Right lobe of liver (tissue), 6 donors: Measurements from ENCODE around the gene USH1C. TPM values are rescaled to one million over a fixed set of nuclear protein-coding genes. Genes with fewer than 3 reads are reported as not detected.

Source experiments
- ATAC-seq, 4 donors: fragments of 200-7000 bp; cut with Tn5 transposase; one replicate each; pipeline ENCODE4 v1.9.1; 2020; ENCODE audit warnings: mild to moderate bottlenecking in 4 of 4, moderate library complexity in 4 of 4
- DNase-seq, 3 donors: peaks; one replicate each; pipeline ENCODE4 v3.0.0-alpha.2; 2020
- H3K27ac ChIP-seq, 3 donors: fragments of 200-600 bp; one replicate each; pipeline ENCODE4 v1.8.0; 2022
- H3K27me3 ChIP-seq, 2 donors: fragments of 200-600 bp; one replicate each; pipeline ENCODE4 v1.8.0; 2022
- H3K36me3 ChIP-seq, 4 donors: fragments of 200-600 bp; sonication (generic) in 1 of 4; one replicate each; pipeline versions ENCODE4 v1.5.1 to v1.8.0; 2017 to 2022; ENCODE audit warnings: control low read depth in 1 of 4
- H3K4me1 ChIP-seq, 4 donors: fragments of 200-600 bp; sonication (generic) in 1 of 4; one replicate each; pipeline versions ENCODE4 v1.5.1 to v1.8.0; 2017 to 2022; ENCODE audit warnings: control low read depth in 1 of 4
- H3K4me3 ChIP-seq, 3 donors: fragments of 200-600 bp; one replicate each; pipeline ENCODE4 v1.8.0; 2022
- H3K9me3 ChIP-seq, 4 donors: fragments of 200-600 bp; sonication (generic) in 1 of 4; one replicate each; pipeline versions ENCODE4 v1.5.1 to v1.8.0; 2017 to 2022; ENCODE audit warnings: control low read depth in 1 of 4
- POLR2A ChIP-seq: fragments of 450-650 bp; IDR thresholded peaks from one replicate; pipeline ENCODE4 v1.6.1; 2017; ENCODE audit warnings: antibody characterized with exemption, mild to moderate bottlenecking
- WGBS: methylation state at CpG from one replicate; pipeline ENCODE4 v1.1.6; 2018; ENCODE audit warnings: low coverage, low lambda C conversion rate; ENCODE audit not compliant: insufficient coverage; ENCODE audit errors: missing lambda C conversion rate; 5-methylcytosine and 5-hydroxymethylcytosine counted together
- intact Hi-C, 2 donors: fragments of 100-400 bp; cut with DNase I; formaldehyde crosslinking; loops; one replicate each; pipeline versions ENCODE4 v1.11.2 to v1.14.1; 2022
- total RNA-seq, 6 experiments: library from RNA; depleted of rRNA in 2 of 6; stranded (reverse); fragments of >200 nt in 2 of 6; fragmentation: NEBNext Ultra II Directional in 3 of 6; extraction: Animal tissue kit (Norgen Biotek cat#: 25700) in 3 of 6; gene quantifications; one replicate each; pipeline versions ENCODE4 v1.1.0 to v1.2.4, GENCODE V29; 2016 to 2023
- TF ChIP-seq, protein P1 (sequence below), 4 donors: fragments of 200-600 bp in 3 of 4; fragments of 450-650 bp in 1 of 4; IDR thresholded peaks; one replicate each; pipeline versions ENCODE4 v1.5.1 to v1.8.0; 2016 to 2022; ENCODE audit warnings: antibody characterized with exemption in 4 of 4, mild to moderate bottlenecking in 2 of 4
- donor health status: DM: no; HTN: yes; CAD: no.
- donor health status: DM: no; HTN: no; CAD: no.
- donor health status: DM: no; HTN: no; CAD: no.
- donor health status: DM: no; HTN: yes; CAD: no.
- donor health status: DM: no; HTN: yes; CAD: no.

Gene USH1C
- total RNA-seq, 6 experiments from 2014 or later, result 0.15 to 1.2 (median 0.58) TPM

GRCh38 chr11:17527628-17527995 is 16.6 kb downstream of the USH1C start:
- 42% methylated on average over 2 of the region's 3 CpGs for WGBS

GRCh38 chr11:17526931-17527627 is 17.1 kb downstream of the USH1C start:
- 48% methylated on average over 5 of the region's 20 CpGs for WGBS
- no peak for ATAC-seq
- DNase-seq, result no peak
- no peak overlapping the region for H3K4me3 ChIP-seq
- H3K27ac ChIP-seq, result no peak overlapping the region
- intact Hi-C loops, result no loop called here
- H3K4me1 ChIP-seq, result no peaks in the 10 kb centered on the region
- no peaks in the 10 kb centered on the region for H3K36me3 ChIP-seq
- no peaks in the 10 kb centered on the region for H3K27me3 ChIP-seq
- H3K9me3 ChIP-seq, result no peaks in the 10 kb centered on the region
- TF ChIP-seq, protein P1, sequence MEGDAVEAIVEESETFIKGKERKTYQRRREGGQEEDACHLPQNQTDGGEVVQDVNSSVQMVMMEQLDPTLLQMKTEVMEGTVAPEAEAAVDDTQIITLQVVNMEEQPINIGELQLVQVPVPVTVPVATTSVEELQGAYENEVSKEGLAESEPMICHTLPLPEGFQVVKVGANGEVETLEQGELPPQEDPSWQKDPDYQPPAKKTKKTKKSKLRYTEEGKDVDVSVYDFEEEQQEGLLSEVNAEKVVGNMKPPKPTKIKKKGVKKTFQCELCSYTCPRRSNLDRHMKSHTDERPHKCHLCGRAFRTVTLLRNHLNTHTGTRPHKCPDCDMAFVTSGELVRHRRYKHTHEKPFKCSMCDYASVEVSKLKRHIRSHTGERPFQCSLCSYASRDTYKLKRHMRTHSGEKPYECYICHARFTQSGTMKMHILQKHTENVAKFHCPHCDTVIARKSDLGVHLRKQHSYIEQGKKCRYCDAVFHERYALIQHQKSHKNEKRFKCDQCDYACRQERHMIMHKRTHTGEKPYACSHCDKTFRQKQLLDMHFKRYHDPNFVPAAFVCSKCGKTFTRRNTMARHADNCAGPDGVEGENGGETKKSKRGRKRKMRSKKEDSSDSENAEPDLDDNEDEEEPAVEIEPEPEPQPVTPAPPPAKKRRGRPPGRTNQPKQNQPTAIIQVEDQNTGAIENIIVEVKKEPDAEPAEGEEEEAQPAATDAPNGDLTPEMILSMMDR (IDR thresholded peaks at IDR 0.05), result no peak
- no peak for TF ChIP-seq POLR2A

More at GRCh38 chr11:17527628-17527995, 16.6 kb downstream of the USH1C start:
- no peak for DNase-seq
- Histone ChIP-seq H3K4me1 (no peaks in the 10 kb centered on the region), H3K27ac (no peak overlapping the region), H3K36me3 (no peaks in the 10 kb centered on the region), H3K27me3 (no peaks in the 10 kb centered on the region), H3K4me3 (no peak overlapping the region), H3K9me3 (no peaks in the 10 kb centered on the region)
- intact Hi-C loops, result no loop called here
- TF ChIP-seq, protein P1 (IDR thresholded peaks at IDR 0.05), result no peak
- TF ChIP-seq POLR2A, result no peak
- no peak for ATAC-seq

- no peaks in the 10 kb centered on the region for H3K27me3 ChIP-seq
- ATAC-seq (no peak), DNase-seq (no peak)
- no peak overlapping the region for H3K4me3 ChIP-seq
- TF ChIP-seq POLR2A, result no peak
- TF ChIP-seq, protein P1 (IDR thresholded peaks at IDR 0.05), result no peak
- no peaks in the 10 kb centered on the region for H3K9me3 ChIP-seq
- WGBS, result 55% methylated on average over 2 of the region's 13 CpGs
- H3K36me3 ChIP-seq, result no peaks in the 10 kb centered on the region
- no peaks in the 10 kb centered on the region for H3K4me1 ChIP-seq
- no peak overlapping the region for H3K27ac ChIP-seq
- intact Hi-C loops, result no loop called here
Observed at GRCh38 chr11:17526326-17526725, 17.9 kb downstream of the USH1C start.

- intact Hi-C loops, result no loop called here
- no peaks in the 10 kb centered on the region for H3K9me3 ChIP-seq
- TF ChIP-seq, protein P1 (IDR thresholded peaks at IDR 0.05), result no peak
- no peak for TF ChIP-seq POLR2A
- H3K4me1 ChIP-seq, result no peaks in the 10 kb centered on the region
- no peaks in the 10 kb centered on the region for H3K36me3 ChIP-seq
- H3K27ac ChIP-seq, result no peak overlapping the region
- no peak overlapping the region for H3K4me3 ChIP-seq
- ATAC-seq, result no peak
- no peaks in the 10 kb centered on the region for H3K27me3 ChIP-seq
- 86% methylated on average over 4 of the region's 4 CpGs for WGBS
- DNase-seq, result no peak
Observed at GRCh38 chr11:17525570-17525969, 18.6 kb downstream of the USH1C start.
